Natural killer cell (primary cell): ENCODE measurements around the gene LRRC26. TPM values are rescaled to one million over a fixed set of nuclear protein-coding genes. Genes with fewer than 3 reads are reported as not detected.
"Not testable (repeated sequence)": the region's sequence is repeated elsewhere in the genome, so short reads cannot be mapped to it uniquely, and the experiment has no call there.

Experiments used
- ATAC-seq, 3 donors: fragments of 150-1000 bp in 2 of 3; fragments of 200-7000 bp in 1 of 3; cut with Tn5 transposase; 1 replicate in 1 of 3; 2 replicates in 2 of 3; pipeline ENCODE4 v1.10.0; 2021; ENCODE audit warnings: mild to moderate bottlenecking in 2 of 3, moderate library complexity in 2 of 3
- DNase-seq, 2 donors: peaks; one replicate each; pipeline versions ENCODE4 v3.0.0 to v3.0.0-alpha.2; 2013 to 2021; ENCODE audit warnings: mixed read lengths in 1 of 2
- H3K27ac ChIP-seq: one replicate; pipeline ENCODE4 v1.5.1; 2013; ENCODE audit warnings: mild to moderate bottlenecking, low read length
- H3K27me3 ChIP-seq: one replicate; pipeline ENCODE4 v1.6.1; 2013; ENCODE audit warnings: low read length; ENCODE audit not compliant: control insufficient read depth, insufficient read depth
- H3K36me3 ChIP-seq: one replicate; pipeline ENCODE4 v1.6.1; 2013; ENCODE audit warnings: low read length; ENCODE audit not compliant: control insufficient read depth, insufficient read depth
- H3K4me1 ChIP-seq: one replicate; pipeline ENCODE4 v1.6.1; 2013; ENCODE audit warnings: low read length; ENCODE audit not compliant: control insufficient read depth, insufficient read depth
- H3K4me3 ChIP-seq: one replicate; pipeline ENCODE4 v1.5.1; 2013; ENCODE audit warnings: low read length
- H3K9me3 ChIP-seq: one replicate; pipeline ENCODE4 v1.6.1; 2013; ENCODE audit warnings: low read length; ENCODE audit not compliant: control insufficient read depth, insufficient read depth
- H3K27ac Mint-ChIP-seq, 2 donors: one replicate each; pipeline ENCODE4 v1.8.0; 2022; ENCODE audit warnings: mild to moderate bottlenecking in 2 of 2, mixed read lengths in 2 of 2, moderate library complexity in 1 of 2
- H3K27me3 Mint-ChIP-seq, 2 donors: one replicate each; pipeline ENCODE4 v1.8.0; 2022; ENCODE audit warnings: low read depth in 2 of 2, mixed read lengths in 2 of 2
- H3K36me3 Mint-ChIP-seq: one replicate; pipeline ENCODE4 v1.8.0; 2022; ENCODE audit warnings: mixed read lengths
- H3K4me1 Mint-ChIP-seq, 2 donors: one replicate each; pipeline ENCODE4 v1.8.0; 2022; ENCODE audit warnings: mixed read lengths in 2 of 2
- H3K4me3 Mint-ChIP-seq: one replicate; pipeline ENCODE4 v1.8.0; 2022; ENCODE audit warnings: mild to moderate bottlenecking, moderate library complexity, mixed read lengths
- H3K9me3 Mint-ChIP-seq, 2 donors: one replicate each; pipeline ENCODE4 v1.8.0; 2022; ENCODE audit warnings: mixed read lengths in 2 of 2
- CTCF ChIP-seq: fragments of 200-600 bp; IDR thresholded peaks from one replicate; pipeline ENCODE4 v1.8.0; 2022; ENCODE audit warnings: antibody characterized with exemption
- WGBS: methylation state at CpG from one replicate; pipeline ENCODE4 v1.1.7; 2013; ENCODE audit warnings: missing lambda C conversion rate; ENCODE audit not compliant: insufficient coverage; 5-methylcytosine and 5-hydroxymethylcytosine counted together
- intact Hi-C: fragments of 100-400 bp; cut with micrococcal nuclease; formaldehyde crosslinking; loops from one replicate; pipeline ENCODE4 v1.14.2; 2022
- total RNA-seq, 4 donors: library from RNA; stranded (reverse); fragments of 120-200 nt in 1 of 4; gene quantifications; one replicate each; pipeline versions ENCODE4 v1.2.3 to v1.2.4, GENCODE V29; 2013 to 2022

Gene LRRC26
- total RNA-seq, 3 donors from 2014 or later (not counting 1 experiment from before 2014, with no cell fraction given), result not detected

- no peak for ATAC-seq
- H3K9me3 Mint-ChIP-seq, result no peaks in the 10 kb centered on the region
- Histone ChIP-seq H3K27me3 (no peaks in the 10 kb centered on the region), H3K4me3 (peak overlapping the region; percentile 30), H3K36me3 (no peaks in the 10 kb centered on the region), H3K9me3 (peaks cover 3% of the 10 kb centered on the region), H3K27ac (peak overlapping the region; percentile 51), H3K4me1 (peaks cover 35% of the 10 kb centered on the region)
- intact Hi-C loops, result loop anchor here (5.0 kb wide), 1 partner anchor 95 kb away; the partner anchor contains the start of gene RNF208
- 13% methylated on average over 20 of the region's 24 CpGs for WGBS
- peaks cover 0 to 2% of the 10 kb centered on the region in 2 donors for H3K27me3 Mint-ChIP-seq
- no peak for TF ChIP-seq CTCF
- peaks cover 22 to 24% of the 10 kb centered on the region in 2 donors for H3K4me1 Mint-ChIP-seq
- peak overlapping the region; percentile 88 for H3K4me3 Mint-ChIP-seq
- peak overlapping the region; percentile 82 to 96 for H3K27ac Mint-ChIP-seq
- peak in 1 of 2 donors; percentile 74 for DNase-seq
- H3K36me3 Mint-ChIP-seq, result no peaks in the 10 kb centered on the region
These were observed 42.3 kb downstream of the LRRC26 start for GRCh38 chr9:137127301-137128157.

GRCh38 chr9:137126786-137127185, 43.1 kb downstream of the LRRC26 start:
- intact Hi-C loops, result loop anchor here (5.0 kb wide), 1 partner anchor 96 kb away; the partner anchor contains the start of gene RNF208
- no peak for TF ChIP-seq CTCF

GRCh38 chr9:137123952-137124462, 45.8 kb downstream of the LRRC26 start:
- intact Hi-C loops, H3K27ac ChIP-seq, H3K27me3 ChIP-seq, DNase-seq, H3K4me3 ChIP-seq, H3K36me3 Mint-ChIP-seq, ATAC-seq, H3K27me3 Mint-ChIP-seq, H3K9me3 ChIP-seq, H3K4me3 Mint-ChIP-seq, H3K36me3 ChIP-seq, H3K9me3 Mint-ChIP-seq, H3K27ac Mint-ChIP-seq: not testable (repeated sequence)
- peaks cover 26% of the 10 kb centered on the region for H3K4me1 ChIP-seq
- peaks cover 22 to 29% of the 10 kb centered on the region in 2 donors for H3K4me1 Mint-ChIP-seq
- WGBS, result 89% methylated on average over 5 of the region's 5 CpGs

More at GRCh38 chr9:137126786-137127185, 43.1 kb downstream of the LRRC26 start:
- Mint-ChIP-seq H3K4me3 (peak overlapping the region; percentile 77), H3K9me3 (no peaks in the 10 kb centered on the region), H3K4me1 (peaks cover 22 to 29% of the 10 kb centered on the region in 2 donors), H3K36me3 (no peaks in the 10 kb centered on the region), H3K27ac (peak overlapping the region; percentile 82 to 96), H3K27me3 (no peaks in the 10 kb centered on the region)
- Histone ChIP-seq H3K4me1 (peaks cover 35% of the 10 kb centered on the region), H3K36me3 (no peaks in the 10 kb centered on the region), H3K4me3 (no peak overlapping the region), H3K9me3 (peaks cover 3% of the 10 kb centered on the region), H3K27ac (peak overlapping the region; percentile 51), H3K27me3 (no peaks in the 10 kb centered on the region)
- ATAC-seq, result no peak
- no peak for DNase-seq
- WGBS, result 9% methylated on average over 2 of the region's 3 CpGs

GRCh38 chr9:137123468-137123837, 46.4 kb downstream of the LRRC26 start:
- no peak overlapping the region for H3K4me3 Mint-ChIP-seq
- intact Hi-C loops, result no loop called here
- H3K36me3 ChIP-seq, result no peaks in the 10 kb centered on the region

GRCh38 chr9:137122796-137123467, 46.9 kb downstream of the LRRC26 start:
- H3K9me3 ChIP-seq, H3K27ac Mint-ChIP-seq, DNase-seq, H3K27me3 ChIP-seq, H3K4me3 ChIP-seq, H3K27ac ChIP-seq, H3K9me3 Mint-ChIP-seq, H3K27me3 Mint-ChIP-seq, ATAC-seq, H3K4me3 Mint-ChIP-seq, H3K36me3 ChIP-seq, intact Hi-C loops, H3K36me3 Mint-ChIP-seq: not testable (repeated sequence)
- H3K4me1 Mint-ChIP-seq, result peaks cover 12 to 18% of the 10 kb centered on the region in 2 donors
- 75% methylated on average over 16 of the region's 16 CpGs for WGBS
- H3K4me1 ChIP-seq, result peaks cover 16% of the 10 kb centered on the region

More at GRCh38 chr9:137123468-137123837, 46.4 kb downstream of the LRRC26 start:
- no peak for DNase-seq
- 60% methylated on average over 4 of the region's 5 CpGs for WGBS
- no peak for ATAC-seq
- H3K4me1 Mint-ChIP-seq, result peaks cover 17 to 24% of the 10 kb centered on the region in 2 donors
- TF ChIP-seq CTCF, result no peak
- H3K27ac ChIP-seq, result no peak overlapping the region
- no peaks in the 10 kb centered on the region for H3K27me3 ChIP-seq
- H3K36me3 Mint-ChIP-seq, result no peaks in the 10 kb centered on the region
- H3K9me3 ChIP-seq, result no peaks in the 10 kb centered on the region
- no peak overlapping the region for H3K27ac Mint-ChIP-seq
- H3K4me3 ChIP-seq, result no peak overlapping the region
- no peaks in the 10 kb centered on the region for H3K27me3 Mint-ChIP-seq
- peaks cover 21% of the 10 kb centered on the region for H3K4me1 ChIP-seq
- H3K9me3 Mint-ChIP-seq, result no peaks in the 10 kb centered on the region
